ENCODE data around the gene TMX2. TPM values are rescaled to one million over a fixed set of nuclear protein-coding genes. Genes with fewer than 3 reads are reported as not detected.
A peak's percentile ranks its signal among the peaks of the same experiment; 100 is the strongest.

The TMX2 gene
- polyA plus RNA-seq, 3 donors: 28.9 to 71.6 (median 52.9) TPM

GRCh38 chr11:57698843-57699365 is 13.5 kb upstream of the TMX2 start:
- H3K79me2 ChIP-seq (ENCODE audit: insufficient read depth, low read length): no peaks in the 10 kb centered on the region
- H3K27ac ChIP-seq (ENCODE audit: low read depth in 1 of 2, low read length in 2 of 2): no peak overlapping the region
- H3K4me1 Mint-ChIP-seq: no peaks in the 10 kb centered on the region
- peaks cover 0 to 2% (median 0%) of the 10 kb centered on the region in 3 donors for H3K27me3 Mint-ChIP-seq (ENCODE audit: low read depth in 3 of 3)
- intact Hi-C loops (cut with micrococcal nuclease): no loop called here
- peaks cover 19% of the 10 kb centered on the region for H4K20me1 ChIP-seq (ENCODE audit: insufficient read depth, low read length)
- peaks cover 63 to 93% of the 10 kb centered on the region in 2 donors for H3K36me3 Mint-ChIP-seq
- WGBS (ENCODE audit: insufficient coverage): 96% methylated on average over 18 of the region's 18 CpGs
- peaks cover 78 to 90% of the 10 kb centered on the region in 2 donors for H3K36me3 ChIP-seq (replicated peaks in 1 of 2; ENCODE audit: control insufficient read depth in 1 of 2, insufficient read depth in 2 of 2, low read length in 2 of 2)
- H2AFZ ChIP-seq (ENCODE audit: insufficient read depth, low read depth, low read length, poor library complexity, severe bottlenecking): no peak overlapping the region
- peak overlapping the region in 1 of 7 donors; percentile 4 for H3K27ac Mint-ChIP-seq
- DNase-seq: no peak
- no peak for TF ChIP-seq CTCF (IDR thresholded peaks at IDR 0.05)
- H3K9me3 Mint-ChIP-seq: peaks cover 0 to 2% (median 0%) of the 10 kb centered on the region in 7 donors
- H3K4me2 ChIP-seq (replicated peaks; ENCODE audit: extremely low read depth, low read length, poor library complexity, severe bottlenecking): no peak overlapping the region
- no peaks in the 10 kb centered on the region for H3K9me3 ChIP-seq (replicated peaks in 1 of 2; ENCODE audit: control insufficient read depth in 1 of 2, insufficient read depth in 1 of 2, low read length in 2 of 2)
- no peaks in the 10 kb centered on the region for H3K4me1 ChIP-seq (ENCODE audit: control insufficient read depth in 1 of 2, insufficient read depth in 2 of 2, low read length in 2 of 2)
- no peaks in the 10 kb centered on the region for H3K27me3 ChIP-seq (ENCODE audit: control insufficient read depth in 2 of 2, insufficient read depth in 2 of 2, low read length in 2 of 2)
- no peak overlapping the region for H3K9ac ChIP-seq (ENCODE audit: insufficient read depth, low read length, poor library complexity, severe bottlenecking)
- no peak overlapping the region for H3K4me3 ChIP-seq (replicated peaks in 1 of 3; ENCODE audit: low read depth in 2 of 3, low read length in 3 of 3)
- no peak overlapping the region for H3K4me3 Mint-ChIP-seq

GRCh38 chr11:57699813-57700212 is 12.6 kb upstream of the TMX2 start:
- Mint-ChIP-seq H3K9me3 (peaks cover 0 to 2% (median 0%) of the 10 kb centered on the region in 7 donors), H3K36me3 (peaks cover 68 to 93% of the 10 kb centered on the region in 2 donors), H3K4me1 (no peaks in the 10 kb centered on the region), H3K27ac (no peak overlapping the region), H3K4me3 (no peak overlapping the region), H3K27me3 (ENCODE audit: low read depth in 3 of 3) (peaks cover 0 to 2% (median 0%) of the 10 kb centered on the region in 3 donors)
- no peak overlapping the region for H3K4me3 ChIP-seq (replicated peaks in 1 of 3; ENCODE audit: low read depth in 2 of 3, low read length in 3 of 3)
- H3K4me2 ChIP-seq (replicated peaks; ENCODE audit: extremely low read depth, low read length, poor library complexity, severe bottlenecking): no peak overlapping the region
- peaks cover 78 to 90% of the 10 kb centered on the region in 2 donors for H3K36me3 ChIP-seq (replicated peaks in 1 of 2; ENCODE audit: control insufficient read depth in 1 of 2, insufficient read depth in 2 of 2, low read length in 2 of 2)
- peaks cover 20% of the 10 kb centered on the region for H4K20me1 ChIP-seq (ENCODE audit: insufficient read depth, low read length)
- DNase-seq: no peak
- no peaks in the 10 kb centered on the region for H3K4me1 ChIP-seq (ENCODE audit: control insufficient read depth in 1 of 2, insufficient read depth in 2 of 2, low read length in 2 of 2)
- H2AFZ ChIP-seq (ENCODE audit: insufficient read depth, low read depth, low read length, poor library complexity, severe bottlenecking): no peak overlapping the region
- no peaks in the 10 kb centered on the region for H3K9me3 ChIP-seq (replicated peaks in 1 of 2; ENCODE audit: control insufficient read depth in 1 of 2, insufficient read depth in 1 of 2, low read length in 2 of 2)
- H3K79me2 ChIP-seq (ENCODE audit: insufficient read depth, low read length): no peaks in the 10 kb centered on the region
- no peak overlapping the region for H3K9ac ChIP-seq (ENCODE audit: insufficient read depth, low read length, poor library complexity, severe bottlenecking)
- WGBS (ENCODE audit: insufficient coverage): 100% methylated on average over 1 of the region's 10 CpGs
- intact Hi-C loops (cut with micrococcal nuclease): loop anchor here in 1 of 2 donors (10.0 kb wide), 1 partner anchor 165 kb away; the partner anchor contains the start of genes SMTNL1 and TIMM10
- H3K27ac ChIP-seq (ENCODE audit: low read depth in 1 of 2, low read length in 2 of 2): no peak overlapping the region
- H3K27me3 ChIP-seq (ENCODE audit: control insufficient read depth in 2 of 2, insufficient read depth in 2 of 2, low read length in 2 of 2): no peaks in the 10 kb centered on the region
- no peak for TF ChIP-seq CTCF (IDR thresholded peaks at IDR 0.05)
